Right ventricle myocardium superior (tissue), 1 donor: ENCODE data around the gene ACTBL2. TPM values are rescaled to one million over a fixed set of nuclear protein-coding genes. Genes with fewer than 3 reads are reported as not detected.
"Not testable (repeated sequence)": the region's sequence is repeated elsewhere in the genome, so short reads cannot be mapped to it uniquely, and the experiment has no call there.

Source experiments
- ATAC-seq: fragments of 200-7000 bp; cut with Tn5 transposase; one replicate; pipeline ENCODE4 v1.9.1; 2020; ENCODE audit warnings: mild to moderate bottlenecking; ENCODE audit not compliant: poor library complexity
- DNase-seq: peaks from one replicate; pipeline ENCODE4 v3.0.0-alpha.2; 2020
- intact Hi-C: fragments of 100-400 bp; cut with DNase I; formaldehyde crosslinking; loops from one replicate; pipeline ENCODE4 v1.11.2; 2022
- total RNA-seq: library from RNA; stranded (reverse); fragmentation: NEBNext Ultra II Directional; extraction: Animal tissue kit (Norgen Biotek cat#: 25700); gene quantifications from one replicate; pipeline ENCODE4 v1.2.1, GENCODE V29; 2021
- donor health status: DM: no; HTN: yes; CAD: no; lungs with severe emphysema.

Gene ACTBL2
- total RNA-seq, 1 donor from 2014 or later: not detected

- DNase-seq: no peak
- intact Hi-C loops: loop anchor here (5.0 kb wide), 2 partner anchors 280 to 970 kb away; no protein-coding TSS in a partner anchor
- no peak for ATAC-seq
These were observed 15.1 kb upstream of the ACTBL2 start for GRCh38 chr5:57497733-57498132.

GRCh38 chr5:57495285-57496086 is 12.9 kb upstream of the ACTBL2 start:
- DNase-seq (no peak), ATAC-seq (no peak)
- intact Hi-C loops: loop anchor here (5.0 kb wide), 2 partner anchors 282 to 972 kb away; no protein-coding TSS in a partner anchor

GRCh38 chr5:57494104-57495098 is 11.8 kb upstream of the ACTBL2 start:
- DNase-seq (peak; percentile 48), ATAC-seq (peak; percentile 27)
- intact Hi-C loops: loop anchor here (5.0 kb wide), 2 partner anchors 283 to 973 kb away; no protein-coding TSS in a partner anchor

- ATAC-seq: no peak
- intact Hi-C loops: no loop called here
- no peak for DNase-seq
These were observed 10.4 kb upstream of the ACTBL2 start for GRCh38 chr5:57493034-57493433.

GRCh38 chr5:57492632-57493031 is 10.0 kb upstream of the ACTBL2 start:
- intact Hi-C loops: no loop called here
- ATAC-seq: no peak
- no peak for DNase-seq

GRCh38 chr5:57491369-57491965 is 8.9 kb upstream of the ACTBL2 start:
- intact Hi-C loops: no loop called here
- DNase-seq (no peak), ATAC-seq (no peak)

- intact Hi-C loops: loop anchor here (10.0 kb wide), 1 partner anchor 184 kb away; no protein-coding TSS in a partner anchor
- ATAC-seq: peak; percentile 58
- no peak for DNase-seq
These were observed 5.8 kb upstream of the ACTBL2 start for GRCh38 chr5:57488215-57488955.

- intact Hi-C loops: loop anchor here (10.0 kb wide), 1 partner anchor 181 kb away; no protein-coding TSS in a partner anchor
- ATAC-seq (no peak), DNase-seq (no peak)
These were observed 3.5 kb upstream of the ACTBL2 start for GRCh38 chr5:57486027-57486602.

- intact Hi-C loops: no loop called here
- ATAC-seq: no peak
- DNase-seq: no peak
These were observed 3.8 kb downstream of the ACTBL2 start for GRCh38 chr5:57478826-57479225.

GRCh38 chr5:57476601-57477056 is 6.0 kb downstream of the ACTBL2 start:
- ATAC-seq: no peak
- intact Hi-C loops: no loop called here

GRCh38 chr5:57470339-57470738 is 12.3 kb downstream of the ACTBL2 start:
- intact Hi-C loops: no loop called here
- DNase-seq (no peak), ATAC-seq (no peak)

More at GRCh38 chr5:57476601-57477056, 6.0 kb downstream of the ACTBL2 start:
- DNase-seq: no peak

- ATAC-seq: no peak
- intact Hi-C loops: no loop called here
- no peak for DNase-seq
These were observed 14.0 kb downstream of the ACTBL2 start for GRCh38 chr5:57468481-57469163.

- intact Hi-C loops: no loop called here
These were observed 16.1 kb downstream of the ACTBL2 start for GRCh38 chr5:57466544-57466943.

GRCh38 chr5:57460056-57460455 is 22.6 kb downstream of the ACTBL2 start:
- ATAC-seq, DNase-seq, intact Hi-C loops: not testable (repeated sequence)

More at GRCh38 chr5:57466544-57466943, 16.1 kb downstream of the ACTBL2 start:
- ATAC-seq (no peak), DNase-seq (no peak)

- intact Hi-C loops: no loop called here
- ATAC-seq (no peak), DNase-seq (no peak)
These were observed 24.2 kb downstream of the ACTBL2 start for GRCh38 chr5:57458443-57458842.

GRCh38 chr5:57456531-57457135 is 26.0 kb downstream of the ACTBL2 start:
- no peak for DNase-seq
- intact Hi-C loops: no loop called here
- no peak for ATAC-seq
